NK-92 (cell line): ENCODE measurements around the gene AUTS2.

Experiments
- DNase-seq: peaks from one replicate; lab custom pipeline; 2025; ENCODE audit not compliant: unreplicated experiment; lab: John Stamatoyannopoulos, UW

Gene AUTS2

GRCh38 chr7:69922026-69922803, 323.9 kb downstream of the AUTS2 start:
- DNase-seq, result no peak

GRCh38 chr7:69927461-69927860, 329.2 kb downstream of the AUTS2 start:
- DNase-seq, result no peak

GRCh38 chr7:69928621-69929020, 330.3 kb downstream of the AUTS2 start:
- no peak for DNase-seq

- no peak for DNase-seq
These were observed 331.3 kb downstream of the AUTS2 start for GRCh38 chr7:69929622-69930021.

- DNase-seq, result no peak
These were observed 333.9 kb downstream of the AUTS2 start for GRCh38 chr7:69932034-69932628.

- no peak for DNase-seq
These were observed 336.0 kb downstream of the AUTS2 start for GRCh38 chr7:69934144-69934903.

- no peak for DNase-seq
These were observed 336.8 kb downstream of the AUTS2 start for GRCh38 chr7:69935107-69935506.

GRCh38 chr7:69937097-69937496, 338.8 kb downstream of the AUTS2 start:
- DNase-seq, result no peak

- no peak for DNase-seq
These were observed 341.0 kb downstream of the AUTS2 start for GRCh38 chr7:69939317-69939716.

- DNase-seq, result no peak
These were observed 342.9 kb downstream of the AUTS2 start for GRCh38 chr7:69941077-69941651.

GRCh38 chr7:69942573-69942972, 344.3 kb downstream of the AUTS2 start:
- DNase-seq, result no peak

GRCh38 chr7:69946901-69947300, 348.6 kb downstream of the AUTS2 start:
- DNase-seq, result no peak

GRCh38 chr7:69947998-69948397, 349.7 kb downstream of the AUTS2 start:
- DNase-seq, result no peak

- no peak for DNase-seq
These were observed 350.8 kb downstream of the AUTS2 start for GRCh38 chr7:69949122-69949521.

GRCh38 chr7:69951458-69951857, 353.2 kb downstream of the AUTS2 start:
- no peak for DNase-seq

- no peak for DNase-seq
These were observed 355.1 kb downstream of the AUTS2 start for GRCh38 chr7:69953136-69954067.

- no peak for DNase-seq
These were observed 358.3 kb downstream of the AUTS2 start for GRCh38 chr7:69956541-69956940.

- no peak for DNase-seq
These were observed 359.4 kb downstream of the AUTS2 start for GRCh38 chr7:69957661-69958060.

GRCh38 chr7:69959789-69960499, 361.7 kb downstream of the AUTS2 start:
- DNase-seq, result no peak

- no peak for DNase-seq
These were observed 363.2 kb downstream of the AUTS2 start for GRCh38 chr7:69961436-69961835.
